BJ (cell line): ENCODE results near the gene GALR3. TPM values are rescaled to one million over a fixed set of nuclear protein-coding genes. Genes with fewer than 3 reads are reported as not detected.
A peak's percentile ranks its signal among the peaks of the same experiment; 100 is the strongest.

ENCODE experiments used
- CTCF ChIA-PET: fragments of 350-600 bp; formaldehyde crosslinking; extraction: SDS; loops from one replicate; lab custom pipeline; 2021; ENCODE audit warnings: antibody characterized with exemption, inconsistent platforms; lab: Yijun Ruan, JAX
- POLR2A ChIA-PET: fragments of 300-600 bp; sonication (Branson Sonifier 250); formaldehyde crosslinking; extraction: SDS; loops from one replicate; lab custom pipeline; 2021; ENCODE audit warnings: antibody characterized with exemption; lab: Charles Lee
- DNase-seq: peaks from one replicate; pipeline ENCODE4 v3.0.0-alpha.2; 2011; ENCODE audit warnings: low read depth
- H3K27me3 ChIP-seq: 2 replicates; pipeline ENCODE4 v1.6.0; 2011; ENCODE audit warnings: low read length; ENCODE audit not compliant: control insufficient read depth, insufficient read depth
- H3K36me3 ChIP-seq: 2 replicates; pipeline ENCODE4 v1.5.1; 2011; ENCODE audit warnings: low read length; ENCODE audit not compliant: control insufficient read depth, insufficient read depth
- H3K4me3 ChIP-seq: 2 replicates; pipeline ENCODE4 v1.5.1; 2011; ENCODE audit warnings: low read depth, mild to moderate bottlenecking, control low read depth, low read length
- CTCF ChIP-seq: IDR thresholded peaks from 2 replicates; pipeline ENCODE4 v1.5.1; 2011; ENCODE audit warnings: low read depth, mild to moderate bottlenecking, control low read depth, inconsistent platforms, low read length, moderate library complexity; ENCODE audit not compliant: insufficient read depth
- polyA plus RNA-seq: library from polyadenylated mRNA; depleted of rRNA; stranded (reverse); fragments of >200 nt; gene quantifications from 2 replicates; pipeline ENCODE4 v1.2.3, GENCODE V29; 2011

GALR3 gene
- polyA plus RNA-seq, 1 experiment, result not detected

- ChIA-PET POLR2A (no interaction called here), CTCF (interaction anchor here (1.3 to 1.5 kb wide), 2 partner anchors 9 to 10 kb away, joined by 5 read pairs; no protein-coding TSS in a partner anchor)
- TF ChIP-seq CTCF, result no peak
- Histone ChIP-seq H3K36me3 (peaks cover 15% of the 10 kb centered on the region), H3K27me3 (no peaks in the 10 kb centered on the region; the same call in 1 of the 2 replicates), H3K4me3 (no peak overlapping the region)
- DNase-seq, result peak; percentile 82
Observed at GRCh38 chr22:37777122-37777687, 46.0 kb upstream of the GALR3 start.

GRCh38 chr22:37778370-37779009, 44.7 kb upstream of the GALR3 start:
- ChIA-PET POLR2A (interaction anchor here (0.6 kb wide), 1 partner anchor 174 kb away, joined by 5 read pairs; no protein-coding TSS in a partner anchor), CTCF (no interaction called here)
- Histone ChIP-seq H3K27me3 (no peaks in the 10 kb centered on the region; the same call in 1 of the 2 replicates), H3K4me3 (no peak overlapping the region), H3K36me3 (peaks cover 8% of the 10 kb centered on the region)
- no peak for DNase-seq
- TF ChIP-seq CTCF, result no peak

- no peak for DNase-seq
- CTCF ChIA-PET, result interaction anchor here (0.7 to 3.3 kb wide), 6 partner anchors 11 to 189 kb away, joined by 3 to 26 read pairs (median 8); no protein-coding TSS in a partner anchor
Observed at GRCh38 chr22:37781434-37782059, 41.6 kb upstream of the GALR3 start.

GRCh38 chr22:37782340-37783168, 40.6 kb upstream of the GALR3 start:
- peak; percentile 37 for TF ChIP-seq CTCF
- ChIA-PET POLR2A (interaction anchor here (0.5 kb wide), 1 partner anchor 54 kb away, joined by 6 read pairs; no protein-coding TSS in a partner anchor), CTCF (interaction anchor here (0.6 to 3.3 kb wide), 7 partner anchors 10 to 244 kb away, joined by 3 to 26 read pairs (median 7); no protein-coding TSS in a partner anchor)
- DNase-seq, result peak; percentile 78
- Histone ChIP-seq H3K4me3 (no peak overlapping the region), H3K27me3 (no peaks in the 10 kb centered on the region; the same call in 1 of the 2 replicates), H3K36me3 (no peaks in the 10 kb centered on the region)

More at GRCh38 chr22:37781434-37782059, 41.6 kb upstream of the GALR3 start:
- TF ChIP-seq CTCF, result peak; percentile 31; the same call in 1 of the 2 replicates
- POLR2A ChIA-PET, result interaction anchor here (0.5 kb wide), 1 partner anchor 53 kb away, joined by 6 read pairs; no protein-coding TSS in a partner anchor
- Histone ChIP-seq H3K36me3 (no peaks in the 10 kb centered on the region), H3K27me3 (no peaks in the 10 kb centered on the region; the same call in 1 of the 2 replicates), H3K4me3 (no peak overlapping the region)
